Body of pancreas (tissue), 4 donors: ENCODE measurements around the gene DMXL2. TPM values are rescaled to one million over a fixed set of nuclear protein-coding genes. Genes with fewer than 3 reads are reported as not detected.

Experiments used
- ATAC-seq: fragments of 150-250 bp; one replicate; pipeline ENCODE4 v1.9.1; 2016
- DNase-seq, 4 donors: peaks; one replicate each; pipeline ENCODE4 v3.0.0-alpha.2; 2019
- H3K27ac ChIP-seq, 4 donors: fragments of 200-600 bp; sonication (generic); 1 replicate in 3 of 4; 2 replicates in 1 of 4; pipeline versions ENCODE4 v1.5.1 to v1.6.1; 2016 to 2019; ENCODE audit warnings: mild to moderate bottlenecking in 1 of 4, mixed read lengths in 1 of 4, moderate library complexity in 1 of 4
- H3K27me3 ChIP-seq, 2 donors: fragments of 200-600 bp; sonication (generic); one replicate each; pipeline ENCODE4 v1.6.0; 2016; ENCODE audit warnings: mild to moderate bottlenecking in 1 of 2
- H3K36me3 ChIP-seq, 2 donors: fragments of 200-600 bp; sonication (generic); replicated peaks in 1 of 2; 2 replicates each; pipeline ENCODE4 v1.5.1; 2016; ENCODE audit warnings: low read depth in 2 of 2; ENCODE audit not compliant: insufficient read depth in 1 of 2
- H3K4me1 ChIP-seq: fragments of 200-600 bp; sonication (generic); one replicate; pipeline ENCODE4 v1.6.0; 2016
- H3K4me3 ChIP-seq, 2 donors: fragments of 200-600 bp; sonication (generic); 1 replicate in 1 of 2; 2 replicates in 1 of 2; pipeline ENCODE4 v1.5.1; 2016 to 2019
- H3K9me3 ChIP-seq, 3 donors: fragments of 200-600 bp; sonication (generic); 1 replicate in 2 of 3; 2 replicates in 1 of 3; pipeline ENCODE4 v1.5.1; 2016
- CTCF ChIP-seq, 7 experiments: fragments of 450-650 bp in 4 of 7; fragments of 200-600 bp in 3 of 7; sonication (generic) in 3 of 7; IDR thresholded peaks; one replicate each; pipeline ENCODE4 v1.5.1; 2016 to 2019; ENCODE audit warnings: antibody characterized with exemption in 7 of 7
- POLR2A ChIP-seq, 3 donors: fragments of 450-650 bp; IDR thresholded peaks; one replicate each; pipeline ENCODE4 v1.6.1; 2016; ENCODE audit warnings: antibody characterized with exemption in 3 of 3, mild to moderate bottlenecking in 2 of 3
- WGBS, 2 donors: methylation state at CpG; one replicate each; pipeline ENCODE4 v1.1.5; 2017; 5-methylcytosine and 5-hydroxymethylcytosine counted together
- intact Hi-C: fragments of 100-400 bp; cut with DNase I; formaldehyde crosslinking; loops from one replicate; pipeline ENCODE4 v1.15.1; 2023
- total RNA-seq, 2 donors: library from RNA; depleted of rRNA; stranded (reverse); fragments of >200 nt; gene quantifications; one replicate each; pipeline ENCODE4 v1.1.0, GENCODE V29; 2016

Gene DMXL2
- total RNA-seq, 2 donors from 2014 or later, result 34.8 to 48.1 TPM

DNA sequence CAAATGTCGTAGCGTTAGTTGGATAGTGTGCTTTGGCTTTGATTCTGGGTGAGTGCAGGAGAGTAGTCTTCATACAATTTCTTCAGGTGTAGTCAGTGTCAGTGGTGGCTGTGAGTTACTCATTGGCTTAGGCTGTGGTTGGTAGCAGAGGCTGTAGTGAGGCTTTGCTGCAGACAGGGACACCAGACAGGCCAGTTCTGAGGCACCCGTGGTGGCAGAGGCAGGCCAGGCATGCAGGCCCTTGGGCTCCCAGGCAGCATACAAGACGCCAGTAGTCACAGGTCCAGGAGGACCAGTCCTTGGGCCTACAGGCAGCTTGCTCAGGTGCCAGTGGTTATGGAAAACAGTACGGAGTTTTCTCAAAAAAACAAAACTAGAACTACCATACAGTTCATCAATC, 61.3 kb downstream of the DMXL2 start:
- no peak overlapping the region for H3K4me3 ChIP-seq
- 66 to 76% methylated on average over 4 to 5 of the region's 5 CpGs for WGBS, 2 donors
- H3K9me3 ChIP-seq, result no peaks in the 10 kb centered on the region
- intact Hi-C loops, result no loop called here
- no peaks in the 10 kb centered on the region for H3K36me3 ChIP-seq
- TF ChIP-seq POLR2A (IDR thresholded peaks at IDR 0.05), result no peak
- TF ChIP-seq CTCF (IDR thresholded peaks at IDR 0.05), result no peak
- H3K4me1 ChIP-seq, result no peaks in the 10 kb centered on the region
- no peaks in the 10 kb centered on the region for H3K27me3 ChIP-seq
- ATAC-seq, result no peak
- no peak for DNase-seq
- H3K27ac ChIP-seq, result no peak overlapping the region

DNA sequence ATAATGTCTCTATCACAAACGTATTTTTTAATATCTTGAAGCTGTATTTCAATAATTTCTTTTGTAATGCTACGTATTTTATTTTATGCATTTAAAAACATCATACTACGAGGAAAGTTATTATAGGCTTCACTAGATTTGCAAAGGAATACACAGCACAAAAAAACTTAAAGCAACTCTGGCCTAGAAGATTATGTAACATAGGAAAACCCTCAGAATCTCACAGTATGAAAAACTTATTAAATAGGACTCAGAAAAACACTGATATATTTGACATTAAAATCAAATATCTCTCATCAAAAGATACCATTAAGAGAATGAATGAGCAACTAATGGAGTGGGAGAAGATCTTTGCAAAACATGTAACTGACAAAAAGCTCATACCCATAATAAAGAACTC, 63.7 kb downstream of the DMXL2 start:
- Histone ChIP-seq H3K4me1 (no peaks in the 10 kb centered on the region), H3K27ac (no peak overlapping the region), H3K4me3 (no peak overlapping the region), H3K36me3 (no peaks in the 10 kb centered on the region), H3K9me3 (no peaks in the 10 kb centered on the region), H3K27me3 (no peaks in the 10 kb centered on the region)
- intact Hi-C loops, result no loop called here
- ATAC-seq (no peak), DNase-seq (no peak)
- no peak for TF ChIP-seq POLR2A (IDR thresholded peaks at IDR 0.05)
- TF ChIP-seq CTCF (IDR thresholded peaks at IDR 0.05), result no peak
- WGBS, 2 donors, result 77 to 83% methylated on average over 3 of the region's 3 CpGs

GRCh38 chr15:51558411-51558810, 64.2 kb downstream of the DMXL2 start:
- Histone ChIP-seq H3K27me3 (no peaks in the 10 kb centered on the region), H3K9me3 (no peaks in the 10 kb centered on the region), H3K4me3 (no peak overlapping the region), H3K4me1 (no peaks in the 10 kb centered on the region), H3K27ac (no peak overlapping the region), H3K36me3 (no peaks in the 10 kb centered on the region)
- 73 to 90% methylated on average over 3 of the region's 3 CpGs for WGBS, 2 donors
- TF ChIP-seq POLR2A (IDR thresholded peaks at IDR 0.05), result no peak
- no peak for TF ChIP-seq CTCF (IDR thresholded peaks at IDR 0.05)
- intact Hi-C loops, result no loop called here
- DNase-seq, result no peak
- no peak for ATAC-seq

DNA sequence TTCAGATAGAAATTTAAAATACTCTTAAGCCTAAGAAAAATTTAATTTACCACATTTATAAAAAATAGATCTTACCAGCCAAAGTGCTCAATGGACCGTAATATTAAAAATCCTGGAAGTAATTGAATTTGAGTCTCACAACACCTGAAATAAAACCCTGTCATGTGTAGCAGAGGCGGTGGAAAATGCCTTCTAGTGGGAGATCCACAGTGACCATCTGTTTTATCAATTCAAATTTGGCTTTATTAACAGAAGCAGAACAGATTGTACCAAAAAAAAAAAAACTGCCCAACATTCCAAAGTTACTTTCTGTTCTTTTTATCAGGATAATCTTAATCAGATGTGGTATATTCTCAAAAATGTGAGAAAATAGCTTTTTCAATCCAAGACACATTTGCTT, 71.7 kb downstream of the DMXL2 start:
- no peak overlapping the region for H3K4me3 ChIP-seq
- H3K4me1 ChIP-seq, result no peaks in the 10 kb centered on the region
- WGBS, 2 donors, result 90 to 98% methylated on average over 2 of the region's 2 CpGs
- ATAC-seq (no peak), DNase-seq (no peak)
- intact Hi-C loops, result no loop called here
- H3K36me3 ChIP-seq, result no peaks in the 10 kb centered on the region
- H3K9me3 ChIP-seq, result no peaks in the 10 kb centered on the region
- H3K27ac ChIP-seq, result no peak overlapping the region
- TF ChIP-seq POLR2A (IDR thresholded peaks at IDR 0.05), result no peak
- TF ChIP-seq CTCF (IDR thresholded peaks at IDR 0.05), result no peak
- H3K27me3 ChIP-seq, result no peaks in the 10 kb centered on the region

DNA sequence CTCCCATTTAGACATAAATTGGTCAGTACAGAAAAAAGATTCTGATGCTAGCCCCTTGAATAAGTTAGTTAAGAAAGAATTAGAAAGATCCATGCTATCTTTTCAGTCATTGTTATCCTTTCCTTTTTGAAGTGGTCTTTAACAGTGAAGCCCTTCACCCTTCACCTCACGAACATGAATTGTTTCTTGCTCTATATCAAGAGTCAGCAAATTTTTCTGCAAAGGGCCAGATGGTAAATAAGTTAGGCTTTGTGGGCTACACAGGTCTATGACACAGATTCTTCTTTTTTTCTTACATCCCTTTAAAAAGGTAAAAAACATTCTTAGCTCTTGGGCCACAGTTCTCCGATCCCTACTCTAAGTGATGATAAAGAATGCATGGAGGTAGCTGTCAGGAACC, 74.9 kb downstream of the DMXL2 start:
- Histone ChIP-seq H3K27ac (no peak overlapping the region), H3K27me3 (no peaks in the 10 kb centered on the region), H3K9me3 (no peaks in the 10 kb centered on the region), H3K4me1 (no peaks in the 10 kb centered on the region), H3K4me3 (no peak overlapping the region), H3K36me3 (no peaks in the 10 kb centered on the region)
- TF ChIP-seq CTCF (IDR thresholded peaks at IDR 0.05), result no peak
- no peak for TF ChIP-seq POLR2A (IDR thresholded peaks at IDR 0.05)
- intact Hi-C loops, result no loop called here
- ATAC-seq (no peak), DNase-seq (no peak)
- 84 to 91% methylated on average over 2 of the region's 2 CpGs for WGBS, 2 donors
